Right lobe of liver (tissue), 6 donors: ENCODE measurements around the gene TTC9B. TPM values are rescaled to one million over a fixed set of nuclear protein-coding genes. Genes with fewer than 3 reads are reported as not detected.
A peak's percentile ranks its signal among the peaks of the same experiment; 100 is the strongest.
"Not testable (repeated sequence)": the region's sequence is repeated elsewhere in the genome, so short reads cannot be mapped to it uniquely, and the experiment has no call there.

Experiments used
- ATAC-seq, 4 donors: fragments of 200-7000 bp; cut with Tn5 transposase; one replicate each; pipeline ENCODE4 v1.9.1; 2020; ENCODE audit warnings: mild to moderate bottlenecking in 4 of 4, moderate library complexity in 4 of 4
- DNase-seq, 3 donors: peaks; one replicate each; pipeline ENCODE4 v3.0.0-alpha.2; 2020
- H3K27ac ChIP-seq, 3 donors: fragments of 200-600 bp; one replicate each; pipeline ENCODE4 v1.8.0; 2022
- H3K27me3 ChIP-seq, 2 donors: fragments of 200-600 bp; one replicate each; pipeline ENCODE4 v1.8.0; 2022
- H3K36me3 ChIP-seq, 4 donors: fragments of 200-600 bp; sonication (generic) in 1 of 4; one replicate each; pipeline versions ENCODE4 v1.5.1 to v1.8.0; 2017 to 2022; ENCODE audit warnings: control low read depth in 1 of 4
- H3K4me1 ChIP-seq, 4 donors: fragments of 200-600 bp; sonication (generic) in 1 of 4; one replicate each; pipeline versions ENCODE4 v1.5.1 to v1.8.0; 2017 to 2022; ENCODE audit warnings: control low read depth in 1 of 4
- H3K4me3 ChIP-seq, 3 donors: fragments of 200-600 bp; one replicate each; pipeline ENCODE4 v1.8.0; 2022
- H3K9me3 ChIP-seq, 4 donors: fragments of 200-600 bp; sonication (generic) in 1 of 4; one replicate each; pipeline versions ENCODE4 v1.5.1 to v1.8.0; 2017 to 2022; ENCODE audit warnings: control low read depth in 1 of 4
- POLR2A ChIP-seq: fragments of 450-650 bp; IDR thresholded peaks from one replicate; pipeline ENCODE4 v1.6.1; 2017; ENCODE audit warnings: antibody characterized with exemption, mild to moderate bottlenecking
- WGBS: methylation state at CpG from one replicate; pipeline ENCODE4 v1.1.6; 2018; ENCODE audit warnings: low coverage, low lambda C conversion rate; ENCODE audit not compliant: insufficient coverage; ENCODE audit errors: missing lambda C conversion rate; 5-methylcytosine and 5-hydroxymethylcytosine counted together
- intact Hi-C, 2 donors: fragments of 100-400 bp; cut with DNase I; formaldehyde crosslinking; loops; one replicate each; pipeline versions ENCODE4 v1.11.2 to v1.14.1; 2022
- total RNA-seq, 6 experiments: library from RNA; depleted of rRNA in 2 of 6; stranded (reverse); fragments of >200 nt in 2 of 6; fragmentation: NEBNext Ultra II Directional in 3 of 6; extraction: Animal tissue kit (Norgen Biotek cat#: 25700) in 3 of 6; gene quantifications; one replicate each; pipeline versions ENCODE4 v1.1.0 to v1.2.4, GENCODE V29; 2016 to 2023
- TF ChIP-seq, protein P1 (sequence below), 4 donors: fragments of 200-600 bp in 3 of 4; fragments of 450-650 bp in 1 of 4; IDR thresholded peaks; one replicate each; pipeline versions ENCODE4 v1.5.1 to v1.8.0; 2016 to 2022; ENCODE audit warnings: antibody characterized with exemption in 4 of 4, mild to moderate bottlenecking in 2 of 4
- donor health status: DM: no; HTN: yes; CAD: no.
- donor health status: DM: no; HTN: no; CAD: no.
- donor health status: DM: no; HTN: no; CAD: no.
- donor health status: DM: no; HTN: yes; CAD: no.
- donor health status: DM: no; HTN: yes; CAD: no.

Gene TTC9B
- total RNA-seq, 6 experiments from 2014 or later, result not detected

DNA sequence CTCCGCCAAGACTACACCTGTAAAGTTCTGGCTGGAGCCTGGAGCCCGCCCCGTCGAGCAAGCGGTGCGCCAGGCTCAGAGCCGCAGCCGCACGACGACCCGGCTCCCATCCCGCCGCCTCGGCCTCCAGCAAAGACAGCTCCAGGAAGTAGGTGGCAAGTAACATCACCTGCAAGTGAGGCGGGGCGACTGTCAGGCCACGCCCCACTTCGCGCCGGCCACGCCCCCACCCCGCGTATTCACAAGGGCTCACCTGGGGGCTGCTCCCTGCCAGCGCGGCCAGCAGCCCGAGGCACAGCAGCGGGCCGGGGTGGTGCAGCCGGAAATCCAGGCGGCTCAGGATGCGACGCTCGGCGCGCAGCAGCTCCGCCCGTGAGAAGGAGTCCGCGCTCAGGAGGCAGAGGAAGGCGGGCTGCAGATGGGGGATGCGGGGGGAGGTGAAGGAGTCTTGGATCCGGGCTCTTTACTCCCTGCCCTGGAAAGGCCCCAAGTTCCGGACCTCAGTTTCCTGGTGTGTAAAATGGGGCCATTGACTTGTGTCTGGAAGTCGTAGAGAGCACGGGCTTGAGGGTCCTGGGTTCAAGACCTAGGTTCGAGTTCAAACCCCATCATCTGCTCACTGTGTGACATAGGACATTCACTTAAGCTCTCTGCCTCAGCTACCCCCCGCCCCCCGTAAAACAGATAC, 5.1 kb upstream of the TTC9B start:
- whole genome bisulfite sequencing, result 55% methylated on average over 15 of the region's 48 CpGs
- H3K9me3 ChIP-seq, result no peaks in the 10 kb centered on the region
- H3K4me1 ChIP-seq, result peaks cover 0 to 16% (median 3%) of the 10 kb centered on the region in 4 donors
- ATAC-seq, result no peak
- intact Hi-C loops, result loop anchor here in 1 of 2 donors (10.0 kb wide), 1 partner anchor 52 kb away; no protein-coding TSS in a partner anchor
- no peak overlapping the region for H3K4me3 ChIP-seq
- DNase-seq, result no peak
- TF ChIP-seq POLR2A, result no peak
- TF ChIP-seq, protein P1, sequence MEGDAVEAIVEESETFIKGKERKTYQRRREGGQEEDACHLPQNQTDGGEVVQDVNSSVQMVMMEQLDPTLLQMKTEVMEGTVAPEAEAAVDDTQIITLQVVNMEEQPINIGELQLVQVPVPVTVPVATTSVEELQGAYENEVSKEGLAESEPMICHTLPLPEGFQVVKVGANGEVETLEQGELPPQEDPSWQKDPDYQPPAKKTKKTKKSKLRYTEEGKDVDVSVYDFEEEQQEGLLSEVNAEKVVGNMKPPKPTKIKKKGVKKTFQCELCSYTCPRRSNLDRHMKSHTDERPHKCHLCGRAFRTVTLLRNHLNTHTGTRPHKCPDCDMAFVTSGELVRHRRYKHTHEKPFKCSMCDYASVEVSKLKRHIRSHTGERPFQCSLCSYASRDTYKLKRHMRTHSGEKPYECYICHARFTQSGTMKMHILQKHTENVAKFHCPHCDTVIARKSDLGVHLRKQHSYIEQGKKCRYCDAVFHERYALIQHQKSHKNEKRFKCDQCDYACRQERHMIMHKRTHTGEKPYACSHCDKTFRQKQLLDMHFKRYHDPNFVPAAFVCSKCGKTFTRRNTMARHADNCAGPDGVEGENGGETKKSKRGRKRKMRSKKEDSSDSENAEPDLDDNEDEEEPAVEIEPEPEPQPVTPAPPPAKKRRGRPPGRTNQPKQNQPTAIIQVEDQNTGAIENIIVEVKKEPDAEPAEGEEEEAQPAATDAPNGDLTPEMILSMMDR (IDR thresholded peaks at IDR 0.05), result no peak
- H3K27me3 ChIP-seq, result no peaks in the 10 kb centered on the region
- H3K36me3 ChIP-seq, result no peaks in the 10 kb centered on the region
- no peak overlapping the region for H3K27ac ChIP-seq

DNA sequence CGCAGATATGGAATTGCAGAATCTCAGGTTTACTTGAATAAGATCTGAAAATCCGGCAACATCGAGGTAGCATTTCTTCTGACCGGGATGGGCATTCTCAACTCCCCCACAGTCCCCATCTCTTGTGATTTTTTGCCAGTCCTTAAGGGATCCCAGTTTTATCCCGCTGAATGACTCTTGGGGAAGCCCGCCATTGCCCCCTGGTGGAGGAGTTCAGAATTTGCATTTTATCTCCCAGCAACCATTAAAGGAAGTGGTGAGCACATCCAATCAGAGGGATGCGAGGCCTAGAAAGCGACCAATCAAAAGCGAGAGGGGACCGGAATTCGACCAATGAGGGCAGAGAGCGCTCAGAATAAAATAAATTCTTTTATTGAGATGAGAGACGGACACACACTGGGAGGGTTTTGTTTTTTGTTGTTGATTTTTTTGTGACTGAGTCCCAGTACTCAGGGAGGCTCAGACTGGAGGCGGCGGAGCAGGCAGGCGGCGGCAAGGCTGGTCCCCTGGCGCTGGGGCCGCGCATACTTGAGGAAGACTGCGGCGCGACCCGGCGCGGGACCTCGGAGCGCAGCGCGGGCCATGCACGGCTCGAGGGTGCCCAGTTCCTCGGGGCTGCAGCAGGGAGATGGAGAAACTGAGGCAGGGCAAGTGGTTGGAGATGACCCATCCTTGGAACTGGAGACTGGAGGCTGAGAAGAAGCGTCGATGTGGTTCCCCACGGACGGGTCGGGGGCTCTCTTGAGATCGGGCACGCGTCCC, 3.9 kb upstream of the TTC9B start:
- Histone ChIP-seq H3K36me3 (no peaks in the 10 kb centered on the region), H3K27me3 (no peaks in the 10 kb centered on the region), H3K9me3 (no peaks in the 10 kb centered on the region), H3K4me3 (no peak overlapping the region), H3K4me1 (peaks cover 0 to 16% (median 3%) of the 10 kb centered on the region in 4 donors), H3K27ac (no peak overlapping the region)
- 23% methylated on average over 17 of the region's 41 CpGs for WGBS
- ATAC-seq (peak; percentile 65 to 80 (median 68)), DNase-seq (peak in 2 of 3 donors; percentile 45 to 77)
- intact Hi-C loops, result loop anchor here in 1 of 2 donors (10.0 kb wide), 1 partner anchor 53 kb away; no protein-coding TSS in a partner anchor
- no peak for TF ChIP-seq POLR2A
- TF ChIP-seq, protein P1 (IDR thresholded peaks at IDR 0.05), result peak; percentile 79 to 87 (median 85)

DNA sequence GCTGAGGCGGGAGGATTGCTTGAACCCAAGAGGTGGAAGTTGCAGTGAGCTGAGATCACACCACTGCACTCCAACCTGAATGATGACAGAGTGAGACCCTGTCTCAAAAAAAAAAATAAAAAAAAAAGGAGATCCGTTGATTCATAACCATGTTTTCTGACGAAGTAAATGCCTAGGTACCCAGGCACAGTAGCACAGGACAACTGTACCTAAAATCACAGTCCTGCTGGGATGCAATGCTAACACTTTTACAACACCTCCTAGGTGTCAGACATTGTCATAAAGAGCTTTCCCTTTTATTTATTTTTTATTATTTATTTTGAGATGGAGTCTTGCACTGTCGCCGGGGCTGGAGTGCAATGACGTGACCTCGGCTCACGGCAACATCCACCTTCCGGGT, 2.5 kb upstream of the TTC9B start:
- no peaks in the 10 kb centered on the region for H3K36me3 ChIP-seq
- TF ChIP-seq, protein P1 (IDR thresholded peaks at IDR 0.05), result no peak
- TF ChIP-seq POLR2A, result no peak
- ATAC-seq (no peak), DNase-seq (no peak)
- H3K27me3 ChIP-seq, result no peaks in the 10 kb centered on the region
- H3K4me1 ChIP-seq, result peaks cover 0 to 7% (median 3%) of the 10 kb centered on the region in 4 donors
- 75% methylated on average over 6 of the region's 9 CpGs for WGBS
- no peak overlapping the region for H3K27ac ChIP-seq
- H3K4me3 ChIP-seq, result no peak overlapping the region
- intact Hi-C loops, result loop anchor here in 1 of 2 donors (10.0 kb wide), 1 partner anchor 54 kb away; no protein-coding TSS in a partner anchor
- H3K9me3 ChIP-seq, result no peaks in the 10 kb centered on the region

DNA sequence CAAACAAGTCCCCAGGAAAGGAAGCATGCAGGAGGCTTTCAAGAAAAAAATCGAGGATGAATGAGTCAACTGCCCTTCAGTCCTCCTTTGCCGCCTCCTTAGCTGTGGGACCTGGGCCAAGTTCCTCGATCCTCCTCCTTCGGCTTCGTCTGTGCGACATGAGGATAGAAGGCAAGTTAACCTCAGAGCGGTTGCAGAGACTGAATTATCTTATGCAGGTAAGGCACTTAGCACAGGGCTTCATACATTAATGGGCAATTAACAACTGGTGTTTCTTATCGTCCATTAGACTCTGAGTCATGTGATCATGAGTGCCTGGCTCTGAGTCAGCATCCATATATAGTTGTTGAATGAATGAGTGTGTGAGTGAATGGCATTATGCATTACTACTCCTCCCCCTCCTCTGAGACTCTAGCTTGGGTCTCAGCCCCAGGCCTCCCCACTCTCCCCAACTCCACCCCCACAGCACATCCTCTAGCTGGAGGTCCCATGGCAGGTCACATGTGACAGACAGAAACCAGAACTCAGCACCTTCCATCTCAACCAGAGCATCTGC, 1.6 kb upstream of the TTC9B start:
- Histone ChIP-seq H3K36me3 (no peaks in the 10 kb centered on the region), H3K4me1 (no peaks in the 10 kb centered on the region), H3K27ac (no peak overlapping the region), H3K4me3 (no peak overlapping the region), H3K9me3 (no peaks in the 10 kb centered on the region), H3K27me3 (no peaks in the 10 kb centered on the region)
- no peak for DNase-seq
- no peak for ATAC-seq
- no peak for TF ChIP-seq POLR2A
- TF ChIP-seq, protein P1 (IDR thresholded peaks at IDR 0.05), result no peak
- 44% methylated on average over 7 of the region's 8 CpGs for WGBS
- intact Hi-C loops, result loop anchor here (5.0 to 10.0 kb wide), 4 partner anchors 55 to 315 kb away; no protein-coding TSS in a partner anchor

DNA sequence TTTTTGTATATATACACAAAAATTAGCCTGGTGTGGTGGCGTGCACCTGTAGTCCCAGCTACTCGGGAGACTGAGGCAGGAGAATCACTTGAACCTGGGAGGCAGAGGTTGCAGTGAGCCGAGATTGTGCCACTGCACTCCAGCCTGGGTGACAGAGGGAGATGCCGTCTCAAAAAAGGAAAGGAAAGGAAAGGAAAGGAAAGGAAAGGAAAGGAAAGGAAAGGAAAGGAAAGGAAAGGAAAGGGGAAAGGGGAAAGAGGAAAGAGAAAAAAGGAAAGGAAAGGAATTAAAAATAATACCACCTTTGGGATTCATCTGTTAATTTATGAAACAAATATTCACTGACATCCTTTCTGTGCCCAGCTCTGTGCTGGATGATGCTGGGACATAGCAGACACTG, 845 bp upstream of the TTC9B start:
- not testable (repeated sequence) for ATAC-seq, H3K9me3 ChIP-seq, DNase-seq, H3K36me3 ChIP-seq, H3K27ac ChIP-seq, H3K27me3 ChIP-seq, H3K4me1 ChIP-seq, H3K4me3 ChIP-seq
- intact Hi-C loops, result loop anchor here (5.0 to 10.0 kb wide), 3 partner anchors 82 to 316 kb away; no protein-coding TSS in a partner anchor
- 74% methylated on average over 4 of the region's 4 CpGs for WGBS
